Suppressor macrophage (primary cell): ENCODE data around the gene XPR1.
"Not testable (repeated sequence)": the region's sequence is repeated elsewhere in the genome, so short reads cannot be mapped to it uniquely, and the experiment has no call there.

Experiments used
- DNase-seq, 4 experiments: peaks; one replicate each; pipeline ENCODE4 v3.0.0-alpha.2; 2020 to 2022

XPR1 gene

GRCh38 chr1:180785887-180786286 lies 154.1 kb downstream of the XPR1 start:
- no peak for DNase-seq

DNA sequence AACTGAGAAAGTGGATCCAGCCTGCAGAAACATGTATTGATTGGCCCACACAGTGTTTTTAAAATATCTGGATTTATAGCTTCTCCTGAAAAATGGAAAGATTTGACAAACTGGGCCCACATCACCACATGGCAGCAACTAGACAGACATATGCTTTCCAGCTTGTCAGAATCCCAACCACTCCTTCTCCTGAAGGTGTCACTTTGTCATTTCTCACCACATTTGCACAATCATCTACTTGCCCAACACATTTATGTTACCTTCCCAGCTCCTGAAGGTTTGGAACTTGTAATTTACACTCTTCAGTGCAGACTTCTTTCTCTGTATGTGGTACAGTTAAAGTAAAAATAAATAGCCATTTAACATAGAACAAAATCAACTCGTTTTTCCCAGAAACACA lies 154.8 kb downstream of the XPR1 start:
- no peak for DNase-seq

- DNase-seq: no peak
Measured at GRCh38 chr1:180787628-180788307, 155.9 kb downstream of the XPR1 start.

- no peak for DNase-seq
Measured at GRCh38 chr1:180789460-180789859, 157.6 kb downstream of the XPR1 start.

- DNase-seq: not testable (repeated sequence)
Measured at GRCh38 chr1:180791152-180791551, 159.3 kb downstream of the XPR1 start.

DNA sequence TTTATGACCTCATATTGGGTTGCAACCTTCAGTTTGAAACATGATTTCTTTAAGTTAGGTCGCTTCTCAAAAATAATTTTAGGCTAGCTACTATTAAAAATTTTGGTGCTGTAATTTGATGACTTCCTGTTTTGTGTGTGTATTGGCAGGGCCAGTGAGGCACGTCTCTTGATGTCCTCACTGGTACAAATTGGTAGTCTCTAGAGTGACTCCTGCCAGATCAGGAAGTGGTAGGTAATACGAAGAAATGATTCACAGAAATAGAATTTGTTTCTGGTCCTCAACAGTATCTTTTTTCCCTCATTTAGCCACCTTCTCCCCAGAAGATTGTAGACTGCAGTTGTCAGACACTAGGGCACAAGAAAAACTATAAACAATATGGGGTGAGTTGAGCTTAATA lies 160.0 kb downstream of the XPR1 start:
- peak in 2 of 4 experiments; percentile 25 to 26 for DNase-seq

GRCh38 chr1:180793451-180793850 lies 161.6 kb downstream of the XPR1 start:
- DNase-seq: peak in 3 of 4 experiments; percentile 17 to 62 (median 27)

- no peak for DNase-seq
Measured at GRCh38 chr1:180796897-180797640, 165.2 kb downstream of the XPR1 start.

DNA sequence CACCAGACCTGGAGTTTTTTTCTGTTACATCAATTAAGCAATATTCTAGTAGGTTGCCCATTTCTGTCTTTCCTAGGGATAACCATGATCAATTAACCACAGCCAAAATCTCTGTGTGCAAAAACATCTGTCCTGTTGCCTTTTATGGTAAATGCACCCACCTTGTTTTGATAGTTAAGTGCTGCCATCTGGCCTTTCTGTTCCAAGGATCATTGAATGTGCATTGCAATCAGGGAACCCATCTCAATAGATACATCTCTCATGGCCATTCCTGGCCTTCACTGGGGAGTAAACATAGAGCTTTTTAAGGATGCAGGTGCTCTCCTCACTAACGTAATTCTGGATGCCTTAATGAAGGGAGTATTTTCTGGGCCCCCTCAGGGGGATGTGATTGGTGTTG lies 169.1 kb downstream of the XPR1 start:
- DNase-seq: no peak

GRCh38 chr1:180802813-180803212 lies 171.0 kb downstream of the XPR1 start:
- DNase-seq: no peak

DNA sequence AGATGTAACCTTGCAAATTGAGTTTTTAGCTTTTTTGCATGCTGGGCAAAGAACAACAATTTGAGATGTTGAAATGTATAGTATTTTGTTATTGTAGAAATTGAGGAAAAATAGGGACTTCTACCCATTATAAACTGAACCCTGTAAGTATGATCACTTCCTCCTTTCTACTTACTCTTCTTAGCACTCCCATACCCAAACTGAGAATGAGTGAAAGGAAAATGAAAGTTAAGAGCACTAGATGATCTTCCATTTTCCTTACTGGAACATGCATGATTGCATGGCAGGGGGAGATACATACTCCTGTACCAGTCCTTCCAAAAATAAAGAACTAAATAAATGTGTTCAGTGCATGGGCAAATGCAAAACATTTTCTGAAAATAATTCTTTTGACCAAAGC lies 173.5 kb downstream of the XPR1 start:
- DNase-seq: peak in 1 of 4 experiments; percentile 19

GRCh38 chr1:180811298-180811697 lies 179.5 kb downstream of the XPR1 start:
- no peak for DNase-seq

GRCh38 chr1:180811886-180812285 lies 180.1 kb downstream of the XPR1 start:
- no peak for DNase-seq

GRCh38 chr1:180814258-180814657 lies 182.4 kb downstream of the XPR1 start:
- DNase-seq: no peak

GRCh38 chr1:180815188-180815587 lies 183.4 kb downstream of the XPR1 start:
- no peak for DNase-seq

- no peak for DNase-seq
Measured at GRCh38 chr1:180816132-180816531, 184.3 kb downstream of the XPR1 start.

DNA sequence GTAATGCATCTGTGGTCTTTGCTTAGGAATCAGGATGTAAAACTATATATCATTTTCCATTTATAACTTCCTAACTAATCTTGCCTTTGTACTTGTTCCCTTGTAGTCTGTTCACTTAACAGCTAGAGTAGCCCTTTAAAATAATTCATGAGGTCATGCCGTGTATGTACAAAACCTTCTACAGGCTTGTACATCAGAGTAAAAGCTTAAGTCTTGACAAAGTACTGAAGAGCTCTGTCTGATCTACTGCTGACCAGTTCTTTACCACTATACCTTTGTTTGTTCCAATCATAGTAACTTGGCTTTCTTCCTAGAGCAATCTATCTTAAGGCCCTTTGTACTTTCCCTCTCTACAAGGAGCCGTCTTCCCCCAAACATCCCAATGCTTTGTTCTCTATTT lies 190.1 kb downstream of the XPR1 start:
- DNase-seq: no peak

- not testable (repeated sequence) for DNase-seq
Measured at GRCh38 chr1:180831507-180831906, 199.7 kb downstream of the XPR1 start.

GRCh38 chr1:180833180-180833579 lies 201.4 kb downstream of the XPR1 start:
- DNase-seq: not testable (repeated sequence)

GRCh38 chr1:180836449-180836848 lies 204.6 kb downstream of the XPR1 start:
- no peak for DNase-seq

- no peak for DNase-seq
Measured at GRCh38 chr1:180837020-180837419, 205.2 kb downstream of the XPR1 start.

GRCh38 chr1:180838535-180838934 lies 206.7 kb downstream of the XPR1 start:
- DNase-seq: no peak

DNA sequence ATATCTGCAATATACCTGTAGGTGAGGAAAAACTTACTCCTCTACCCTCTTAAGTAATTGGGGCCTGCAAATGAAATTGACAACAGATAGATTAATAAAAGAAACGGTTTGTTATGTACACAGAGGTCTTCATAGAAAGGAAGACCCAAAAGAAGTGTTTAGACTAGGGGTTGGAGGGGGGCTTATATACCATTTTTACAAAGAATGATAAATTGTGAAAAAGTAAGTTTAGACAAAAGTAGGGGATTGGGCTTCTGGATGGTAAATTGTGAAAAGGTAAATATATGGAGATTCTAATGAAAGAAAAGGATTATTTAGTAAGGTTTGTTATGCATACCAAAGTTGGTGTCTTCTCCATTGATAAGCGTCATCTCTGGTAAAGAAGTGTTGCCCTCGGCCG lies 207.7 kb downstream of the XPR1 start:
- DNase-seq: no peak

DNA sequence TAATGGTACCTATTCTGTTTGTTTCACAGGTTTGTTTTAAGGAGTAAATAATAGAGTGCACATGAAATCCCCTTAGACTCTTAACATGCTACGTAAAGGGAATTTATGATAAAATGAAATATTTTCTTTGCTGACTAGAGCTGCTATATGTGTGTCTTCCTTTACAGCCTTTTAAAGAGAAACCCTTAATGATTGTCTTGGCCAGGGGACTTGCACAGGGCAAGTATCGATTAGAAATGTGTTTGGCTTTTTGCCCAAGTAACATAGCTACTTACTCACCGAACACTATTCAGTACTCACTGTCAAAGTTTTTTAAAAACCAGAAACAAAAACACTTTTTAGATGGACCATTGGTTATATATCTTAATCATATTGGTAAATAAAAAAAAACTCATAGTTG lies 209.6 kb downstream of the XPR1 start:
- no peak for DNase-seq
